AG04449 (cell line): ENCODE results near the gene ITGA11.

ENCODE experiments used
- CTCF ChIA-PET: fragments of 350-600 bp; formaldehyde crosslinking; extraction: SDS; loops from one replicate; lab custom pipeline; 2021; ENCODE audit warnings: antibody characterized with exemption; lab: Yijun Ruan, JAX
- POLR2A ChIA-PET: fragments of 400-600, 350-600 bp; formaldehyde crosslinking; extraction: SDS; loops from one replicate; lab custom pipeline; 2020; ENCODE audit warnings: antibody characterized with exemption, inconsistent platforms; lab: Yijun Ruan, JAX
- DNase-seq: peaks from one replicate; pipeline ENCODE4 v3.0.0-alpha.2; 2010; ENCODE audit warnings: low read depth, low spot score
- H3K4me3 ChIP-seq: 2 replicates; pipeline ENCODE4 v1.5.1; 2011; ENCODE audit warnings: low read depth, mild to moderate bottlenecking, control low read depth, low read length
- TF ChIP-seq, protein P1 (sequence below): IDR thresholded peaks from one replicate; pipeline ENCODE4 v1.5.1; 2011; ENCODE audit warnings: mild to moderate bottlenecking, moderate library complexity, low read length, control low read depth, inconsistent platforms; ENCODE audit not compliant: insufficient read depth; ENCODE audit errors: missing control alignments

Gene ITGA11, protein sequence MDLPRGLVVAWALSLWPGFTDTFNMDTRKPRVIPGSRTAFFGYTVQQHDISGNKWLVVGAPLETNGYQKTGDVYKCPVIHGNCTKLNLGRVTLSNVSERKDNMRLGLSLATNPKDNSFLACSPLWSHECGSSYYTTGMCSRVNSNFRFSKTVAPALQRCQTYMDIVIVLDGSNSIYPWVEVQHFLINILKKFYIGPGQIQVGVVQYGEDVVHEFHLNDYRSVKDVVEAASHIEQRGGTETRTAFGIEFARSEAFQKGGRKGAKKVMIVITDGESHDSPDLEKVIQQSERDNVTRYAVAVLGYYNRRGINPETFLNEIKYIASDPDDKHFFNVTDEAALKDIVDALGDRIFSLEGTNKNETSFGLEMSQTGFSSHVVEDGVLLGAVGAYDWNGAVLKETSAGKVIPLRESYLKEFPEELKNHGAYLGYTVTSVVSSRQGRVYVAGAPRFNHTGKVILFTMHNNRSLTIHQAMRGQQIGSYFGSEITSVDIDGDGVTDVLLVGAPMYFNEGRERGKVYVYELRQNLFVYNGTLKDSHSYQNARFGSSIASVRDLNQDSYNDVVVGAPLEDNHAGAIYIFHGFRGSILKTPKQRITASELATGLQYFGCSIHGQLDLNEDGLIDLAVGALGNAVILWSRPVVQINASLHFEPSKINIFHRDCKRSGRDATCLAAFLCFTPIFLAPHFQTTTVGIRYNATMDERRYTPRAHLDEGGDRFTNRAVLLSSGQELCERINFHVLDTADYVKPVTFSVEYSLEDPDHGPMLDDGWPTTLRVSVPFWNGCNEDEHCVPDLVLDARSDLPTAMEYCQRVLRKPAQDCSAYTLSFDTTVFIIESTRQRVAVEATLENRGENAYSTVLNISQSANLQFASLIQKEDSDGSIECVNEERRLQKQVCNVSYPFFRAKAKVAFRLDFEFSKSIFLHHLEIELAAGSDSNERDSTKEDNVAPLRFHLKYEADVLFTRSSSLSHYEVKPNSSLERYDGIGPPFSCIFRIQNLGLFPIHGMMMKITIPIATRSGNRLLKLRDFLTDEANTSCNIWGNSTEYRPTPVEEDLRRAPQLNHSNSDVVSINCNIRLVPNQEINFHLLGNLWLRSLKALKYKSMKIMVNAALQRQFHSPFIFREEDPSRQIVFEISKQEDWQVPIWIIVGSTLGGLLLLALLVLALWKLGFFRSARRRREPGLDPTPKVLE

DNA sequence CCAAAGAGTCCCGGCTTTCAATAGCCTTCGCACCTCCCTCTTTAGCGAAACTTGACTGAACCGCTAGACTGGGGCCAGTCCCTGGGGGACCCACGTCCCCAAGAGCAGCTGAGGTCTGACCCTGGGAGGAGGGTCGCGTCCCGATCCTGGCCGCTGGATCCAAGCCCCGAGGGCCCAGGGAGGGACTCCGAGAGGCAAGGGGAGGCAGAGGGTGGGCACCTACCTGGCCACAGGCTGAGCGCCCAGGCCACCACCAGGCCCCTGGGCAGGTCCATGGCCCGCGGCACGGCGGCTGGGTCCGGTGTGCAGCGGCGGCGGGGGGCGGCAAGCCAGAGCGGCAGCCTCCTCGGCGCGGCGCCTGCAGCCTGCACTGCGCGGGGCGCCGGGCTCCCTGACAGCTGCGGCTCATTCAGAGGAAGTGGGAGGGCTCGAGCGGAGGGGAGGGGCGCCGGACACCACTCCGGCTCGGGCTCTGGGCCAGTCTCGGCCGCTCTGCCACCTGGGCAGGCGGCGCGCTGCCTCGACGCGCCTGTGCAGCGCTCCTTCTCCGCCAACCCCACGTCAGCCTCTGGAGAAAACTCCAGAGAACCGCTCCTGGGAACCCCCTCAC is at the start of gene ITGA11:
Gene ITGA11 (minus strand): TSS at position 372 of the 610 bp plus-strand sequence. CDS start 97 bp downstream, at position 275.
- no peak for DNase-seq
- TF ChIP-seq, protein P1, sequence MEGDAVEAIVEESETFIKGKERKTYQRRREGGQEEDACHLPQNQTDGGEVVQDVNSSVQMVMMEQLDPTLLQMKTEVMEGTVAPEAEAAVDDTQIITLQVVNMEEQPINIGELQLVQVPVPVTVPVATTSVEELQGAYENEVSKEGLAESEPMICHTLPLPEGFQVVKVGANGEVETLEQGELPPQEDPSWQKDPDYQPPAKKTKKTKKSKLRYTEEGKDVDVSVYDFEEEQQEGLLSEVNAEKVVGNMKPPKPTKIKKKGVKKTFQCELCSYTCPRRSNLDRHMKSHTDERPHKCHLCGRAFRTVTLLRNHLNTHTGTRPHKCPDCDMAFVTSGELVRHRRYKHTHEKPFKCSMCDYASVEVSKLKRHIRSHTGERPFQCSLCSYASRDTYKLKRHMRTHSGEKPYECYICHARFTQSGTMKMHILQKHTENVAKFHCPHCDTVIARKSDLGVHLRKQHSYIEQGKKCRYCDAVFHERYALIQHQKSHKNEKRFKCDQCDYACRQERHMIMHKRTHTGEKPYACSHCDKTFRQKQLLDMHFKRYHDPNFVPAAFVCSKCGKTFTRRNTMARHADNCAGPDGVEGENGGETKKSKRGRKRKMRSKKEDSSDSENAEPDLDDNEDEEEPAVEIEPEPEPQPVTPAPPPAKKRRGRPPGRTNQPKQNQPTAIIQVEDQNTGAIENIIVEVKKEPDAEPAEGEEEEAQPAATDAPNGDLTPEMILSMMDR: no peak
- peak within 1 kb of the TSS; percentile 96 for H3K4me3 ChIP-seq
- POLR2A ChIA-PET: interaction anchor here (1.0 to 3.7 kb wide), 10 partner anchors 9 to 388 kb away, joined by 3 to 22 read pairs (median 5); no protein-coding TSS in a partner anchor
- CTCF ChIA-PET: interaction anchor here (1.1 to 9.6 kb wide), 7 partner anchors 10 to 243 kb away, joined by 3 to 78 read pairs (median 4); no protein-coding TSS in a partner anchor

- TF ChIP-seq, protein P1: no peak
- CTCF ChIA-PET: interaction anchor here (1.6 kb wide), 1 partner anchor 69 kb away, joined by 7 read pairs; no protein-coding TSS in a partner anchor
- no peak for DNase-seq
- POLR2A ChIA-PET: no interaction called here
- no peak overlapping the region for H3K4me3 ChIP-seq
Observed at GRCh38 chr15:68481321-68481720, 49.4 kb upstream of the ITGA11 start.

DNA sequence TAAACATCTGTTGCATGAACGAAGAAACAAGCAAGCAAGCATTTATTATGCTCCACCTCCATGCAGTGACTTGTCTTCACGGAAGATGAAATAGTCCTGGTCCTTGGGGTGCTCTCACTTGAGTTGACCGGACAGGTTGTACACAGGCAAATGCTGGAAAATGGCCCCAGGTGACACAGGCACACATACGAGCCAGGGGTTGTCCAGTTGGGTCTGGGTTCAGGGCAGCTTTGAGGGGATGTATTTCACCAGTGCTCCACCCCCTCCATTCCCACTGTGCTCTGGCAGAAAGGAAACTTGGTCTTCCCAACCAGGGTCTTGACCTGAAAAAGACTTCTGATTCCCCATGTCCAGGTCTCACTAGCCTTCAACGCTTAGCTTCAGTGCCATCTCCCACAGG is 48.3 kb upstream of the ITGA11 start:
- no peak overlapping the region for H3K4me3 ChIP-seq
- ChIA-PET CTCF (interaction anchor here (0.8 to 2.0 kb wide), 6 partner anchors 9 to 194 kb away, joined by 3 to 8 read pairs (median 4); no protein-coding TSS in a partner anchor), POLR2A (interaction anchor here (1.0 to 2.1 kb wide), 4 partner anchors 45 to 54 kb away, joined by 6 to 22 read pairs (median 11); partner anchors contain the start of gene ITGA11)
- TF ChIP-seq, protein P1: no peak
- DNase-seq: no peak

GRCh38 chr15:68479870-68480269 is 47.9 kb upstream of the ITGA11 start:
- H3K4me3 ChIP-seq: no peak overlapping the region

GRCh38 chr15:68479406-68479805 is 47.4 kb upstream of the ITGA11 start:
- ChIA-PET CTCF (interaction anchor here (0.8 to 2.0 kb wide), 9 partner anchors 8 to 195 kb away, joined by 3 to 8 read pairs (median 3); no protein-coding TSS in a partner anchor), POLR2A (interaction anchor here (0.7 to 2.1 kb wide), 13 partner anchors 8 to 132 kb away, joined by 3 to 22 read pairs (median 5); partner anchors contain the start of gene ITGA11)
- no peak overlapping the region for H3K4me3 ChIP-seq
- TF ChIP-seq, protein P1: no peak
- peak; percentile 97 for DNase-seq

More at GRCh38 chr15:68479870-68480269, 47.9 kb upstream of the ITGA11 start:
- ChIA-PET POLR2A (interaction anchor here (0.7 to 2.1 kb wide), 12 partner anchors 9 to 133 kb away, joined by 3 to 22 read pairs (median 6); partner anchors contain the start of gene ITGA11), CTCF (interaction anchor here (0.8 to 2.0 kb wide), 8 partner anchors 9 to 194 kb away, joined by 3 to 8 read pairs (median 4); no protein-coding TSS in a partner anchor)
- no peak for DNase-seq
- TF ChIP-seq, protein P1: no peak
